Measurements from ENCODE around the gene BCO1. TPM values are rescaled to one million over a fixed set of nuclear protein-coding genes. Genes with fewer than 3 reads are reported as not detected.

The BCO1 gene
- total and polyA plus RNA-seq, 2 of the 4 experiments (the other 2 are of a cell fraction), result not detected

- dilution Hi-C loops (cut with HindIII; ENCODE audit: low sequenced_read_pairs, unreplicated experiment), result no loop called here
Measured at GRCh38 chr16:81212830-81213465, 25.5 kb upstream of the BCO1 start.

More at GRCh38 chr16:81212830-81213465, 25.5 kb upstream of the BCO1 start:
- no peak overlapping the region for H4K5ac ChIP-seq (ENCODE audit: low read depth, low read length)
- H3K4me1 ChIP-seq (ENCODE audit: control insufficient read depth, insufficient read depth, low read length), result no peaks in the 10 kb centered on the region
- no peak overlapping the region for H2BK120ac ChIP-seq (ENCODE audit: low read depth, low read length)
- POLR2A ChIA-PET (ENCODE audit: unreplicated experiment), result no interaction called here
- no peak overlapping the region for H3K4me3 ChIP-seq (ENCODE audit: insufficient read depth, low read depth, low read length)
- no peaks in the 10 kb centered on the region for H3K79me1 ChIP-seq (ENCODE audit: low read depth in 1 of 2, low read length in 2 of 2)
- no peak overlapping the region for H2BK20ac ChIP-seq (ENCODE audit: low read depth, low read length)
- H2AK5ac ChIP-seq (ENCODE audit: low read depth, low read length), result no peak overlapping the region
- H4K20me1 ChIP-seq (ENCODE audit: insufficient read depth, low read length), result no peaks in the 10 kb centered on the region
- H3K4ac ChIP-seq (ENCODE audit: low read depth, low read length), result no peak overlapping the region
- no peak overlapping the region for H4K8ac ChIP-seq (ENCODE audit: low read depth in 2 of 2, low read length in 2 of 2)
- no peaks in the 10 kb centered on the region for H3K36me3 ChIP-seq (ENCODE audit: control insufficient read depth, insufficient read depth, low read length)
- no peak overlapping the region for H3K4me2 ChIP-seq (ENCODE audit: low read depth, low read length)
- ATAC-seq (ENCODE audit: low read depth) (no peak), DNase-seq (no peak)
- H2BK5ac ChIP-seq (ENCODE audit: low read depth, low read length, poor library complexity, severe bottlenecking), result no peak overlapping the region
- H3K9me1 ChIP-seq (ENCODE audit: insufficient read depth, low read length), result no peaks in the 10 kb centered on the region
- no peak overlapping the region for H2AFZ ChIP-seq (replicated peaks; ENCODE audit: low read length, poor library complexity)
- no peak overlapping the region for H3K18ac ChIP-seq (ENCODE audit: low read depth, low read length)
- H2BK15ac ChIP-seq (ENCODE audit: low read depth, low read length), result no peak overlapping the region
- H4K91ac ChIP-seq (ENCODE audit: insufficient read depth, low read depth, low read length), result no peak overlapping the region
- in situ Hi-C loops (cut with MboI; ENCODE audit: low sequenced_read_pairs) (no loop called here), intact Hi-C loops (cut with micrococcal nuclease) (no loop called here)
- no TSS peak for BruUV-seq (replicated peaks)
- 42% methylated on average over 2 of the region's 11 CpGs; no CpG with 5 or more reads in 1 of the 2 experiments for WGBS, 2 experiments (ENCODE audit: extremely low coverage in 2 of 2, insufficient read length in 1 of 2)
- no peaks in the 10 kb centered on the region for H3K9me3 ChIP-seq (ENCODE audit: control insufficient read depth, insufficient read depth, low read length)
- peaks cover 22% of the 10 kb centered on the region for H3K27me3 ChIP-seq (ENCODE audit: control insufficient read depth, insufficient read depth, low read length)
- no peak overlapping the region for H3K9ac ChIP-seq (ENCODE audit: low read depth, low read length)
- no peak for TF ChIP-seq POLR2A (IDR thresholded peaks at IDR 0.05; ENCODE audit: low read depth, low read length)
- TF ChIP-seq MAZ (IDR thresholded peaks at IDR 0.05; ENCODE audit: borderline replicate concordance, low read depth, low read length), result no peak
- TF ChIP-seq CEBPB (IDR thresholded peaks at IDR 0.05; ENCODE audit: low read depth, low read length), result no peak
- no peak for TF ChIP-seq FOS (IDR thresholded peaks at IDR 0.05; ENCODE audit: low read depth, low read length)
- no peak for TF ChIP-seq MAFK (IDR thresholded peaks at IDR 0.05; ENCODE audit: low read depth, low read length)
- no peak for TF ChIP-seq NFE2L2 (IDR thresholded peaks at IDR 0.05; ENCODE audit: low read depth, low read length)
- TF ChIP-seq USF2 (IDR thresholded peaks at IDR 0.05; ENCODE audit: low read depth, low read length), result no peak
- TF ChIP-seq, protein P1, sequence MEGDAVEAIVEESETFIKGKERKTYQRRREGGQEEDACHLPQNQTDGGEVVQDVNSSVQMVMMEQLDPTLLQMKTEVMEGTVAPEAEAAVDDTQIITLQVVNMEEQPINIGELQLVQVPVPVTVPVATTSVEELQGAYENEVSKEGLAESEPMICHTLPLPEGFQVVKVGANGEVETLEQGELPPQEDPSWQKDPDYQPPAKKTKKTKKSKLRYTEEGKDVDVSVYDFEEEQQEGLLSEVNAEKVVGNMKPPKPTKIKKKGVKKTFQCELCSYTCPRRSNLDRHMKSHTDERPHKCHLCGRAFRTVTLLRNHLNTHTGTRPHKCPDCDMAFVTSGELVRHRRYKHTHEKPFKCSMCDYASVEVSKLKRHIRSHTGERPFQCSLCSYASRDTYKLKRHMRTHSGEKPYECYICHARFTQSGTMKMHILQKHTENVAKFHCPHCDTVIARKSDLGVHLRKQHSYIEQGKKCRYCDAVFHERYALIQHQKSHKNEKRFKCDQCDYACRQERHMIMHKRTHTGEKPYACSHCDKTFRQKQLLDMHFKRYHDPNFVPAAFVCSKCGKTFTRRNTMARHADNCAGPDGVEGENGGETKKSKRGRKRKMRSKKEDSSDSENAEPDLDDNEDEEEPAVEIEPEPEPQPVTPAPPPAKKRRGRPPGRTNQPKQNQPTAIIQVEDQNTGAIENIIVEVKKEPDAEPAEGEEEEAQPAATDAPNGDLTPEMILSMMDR (conservative IDR thresholded peaks at IDR 0.05; ENCODE audit: low read depth, low read length), result no peak
- TF ChIP-seq RAD21 (IDR thresholded peaks at IDR 0.05; ENCODE audit: low read length), result no peak
- TF ChIP-seq BHLHE40 (IDR thresholded peaks at IDR 0.05; ENCODE audit: low read depth, low read length), result no peak
- no peak for TF ChIP-seq MXI1 (IDR thresholded peaks at IDR 0.05; ENCODE audit: borderline replicate concordance, low read depth, low read length)
- no peak for TF ChIP-seq RCOR1 (IDR thresholded peaks at IDR 0.05; ENCODE audit: insufficient replicate concordance, low read length)
- TF ChIP-seq CHD1 (IDR thresholded peaks at IDR 0.05; ENCODE audit: low read depth, low read length), result no peak
- no peak for TF ChIP-seq RFX5 (IDR thresholded peaks at IDR 0.05; ENCODE audit: low read depth, low read length)
- TF ChIP-seq, protein P2, sequence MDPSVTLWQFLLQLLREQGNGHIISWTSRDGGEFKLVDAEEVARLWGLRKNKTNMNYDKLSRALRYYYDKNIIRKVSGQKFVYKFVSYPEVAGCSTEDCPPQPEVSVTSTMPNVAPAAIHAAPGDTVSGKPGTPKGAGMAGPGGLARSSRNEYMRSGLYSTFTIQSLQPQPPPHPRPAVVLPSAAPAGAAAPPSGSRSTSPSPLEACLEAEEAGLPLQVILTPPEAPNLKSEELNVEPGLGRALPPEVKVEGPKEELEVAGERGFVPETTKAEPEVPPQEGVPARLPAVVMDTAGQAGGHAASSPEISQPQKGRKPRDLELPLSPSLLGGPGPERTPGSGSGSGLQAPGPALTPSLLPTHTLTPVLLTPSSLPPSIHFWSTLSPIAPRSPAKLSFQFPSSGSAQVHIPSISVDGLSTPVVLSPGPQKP (IDR thresholded peaks at IDR 0.05; ENCODE audit: borderline replicate concordance, low read depth, low read length), result no peak
- no peak for TF ChIP-seq SMC3 (IDR thresholded peaks at IDR 0.05; ENCODE audit: low read depth, low read length)
- no peak overlapping the region for H3K23ac ChIP-seq (ENCODE audit: low read depth, low read length)
- no peak overlapping the region for H3K56ac ChIP-seq (ENCODE audit: extremely low read depth, insufficient read depth, low read length)
- no peak overlapping the region for H2AK9ac ChIP-seq (replicated peaks; ENCODE audit: low read depth, low read length, poor library complexity)
- no peak overlapping the region for H3K14ac ChIP-seq (replicated peaks; ENCODE audit: low read depth, low read length)
- no peak overlapping the region for H3K27ac ChIP-seq (ENCODE audit: insufficient read depth, low read length)
- CTCF ChIA-PET, result interaction anchor here (0.6 to 0.7 kb wide), 2 partner anchors 36 to 151 kb away, joined by 3 read pairs; no protein-coding TSS in a partner anchor

Data from IMR-90 (cell line).